GM23248 (cell line): Measurements from ENCODE around the gene GEN1. TPM values are rescaled to one million over a fixed set of nuclear protein-coding genes. Genes with fewer than 3 reads are reported as not detected.

Source experiments
- DNase-seq: peaks from one replicate; pipeline ENCODE4 v3.0.0-alpha.2; 2015
- H2AFZ ChIP-seq: fragments of 200-600 bp; sonication (generic); 2 replicates; pipeline ENCODE4 v1.6.1; 2016; ENCODE audit warnings: antibody characterized with exemption
- H3F3A ChIP-seq: fragments of 200-600 bp; sonication (generic); 2 replicates; pipeline ENCODE4 v1.6.1; 2016; ENCODE audit warnings: mild to moderate bottlenecking, antibody characterized with exemption, mixed run types; ENCODE audit not compliant: insufficient read depth
- H3K27ac ChIP-seq: fragments of 200-600 bp; sonication (generic); 2 replicates; pipeline ENCODE4 v1.5.1; 2016; ENCODE audit warnings: mild to moderate bottlenecking
- H3K27me3 ChIP-seq: fragments of 200-600 bp; sonication (generic); replicated peaks from 2 replicates; pipeline ENCODE4 v1.6.1; 2016; ENCODE audit warnings: mild to moderate bottlenecking; ENCODE audit not compliant: insufficient read depth
- H3K36me3 ChIP-seq: fragments of 200-600 bp; sonication (generic); 2 replicates; pipeline ENCODE4 v1.6.1; 2016; ENCODE audit warnings: low read depth, mild to moderate bottlenecking
- H3K4me1 ChIP-seq: fragments of 200-600 bp; sonication (generic); 2 replicates; pipeline ENCODE4 v1.6.1; 2016; ENCODE audit warnings: mild to moderate bottlenecking; ENCODE audit not compliant: insufficient read depth
- H3K4me2 ChIP-seq: fragments of 200-600 bp; sonication (generic); one replicate; pipeline ENCODE4 v1.6.1; 2016; ENCODE audit warnings: mild to moderate bottlenecking; ENCODE audit not compliant: unreplicated experiment
- H3K4me3 ChIP-seq: fragments of 200-600 bp; sonication (generic); 2 replicates; pipeline ENCODE4 v1.5.1; 2016; ENCODE audit warnings: mild to moderate bottlenecking
- H3K79me2 ChIP-seq: fragments of 200-600 bp; sonication (generic); 2 replicates; pipeline ENCODE4 v1.6.1; 2016; ENCODE audit warnings: mild to moderate bottlenecking; ENCODE audit not compliant: insufficient read depth
- H3K9ac ChIP-seq: fragments of 200-600 bp; sonication (generic); 2 replicates; pipeline ENCODE4 v1.6.1; 2016; ENCODE audit warnings: mild to moderate bottlenecking
- H3K9me2 ChIP-seq: fragments of 200-600 bp; sonication (generic); 2 replicates; pipeline ENCODE4 v1.6.1; 2016; ENCODE audit warnings: mixed run types, mild to moderate bottlenecking, moderate library complexity; ENCODE audit not compliant: insufficient read depth
- H3K9me3 ChIP-seq: fragments of 200-600 bp; sonication (generic); one replicate; pipeline ENCODE4 v1.6.1; 2017; ENCODE audit warnings: low read depth
- H4K20me1 ChIP-seq: fragments of 200-600 bp; sonication (generic); 2 replicates; pipeline ENCODE4 v1.6.0; 2016; ENCODE audit not compliant: insufficient read depth
- EZH2 ChIP-seq: fragments of 200-600 bp; sonication (generic); IDR thresholded peaks from 2 replicates; pipeline ENCODE4 v1.6.1; 2018; ENCODE audit warnings: antibody characterized with exemption, mild to moderate bottlenecking; ENCODE audit not compliant: insufficient read depth, poor library complexity, severe bottlenecking
- EZH2phosphoT487 ChIP-seq: fragments of 200-600 bp; sonication (generic); IDR thresholded peaks from 2 replicates; pipeline ENCODE4 v1.6.1; 2018; ENCODE audit warnings: antibody characterized with exemption, moderate library complexity, mild to moderate bottlenecking, low read depth; ENCODE audit not compliant: insufficient read depth
- WGBS, 2 experiments: methylation state at CpG; one replicate each; pipeline ENCODE4 v1.1.6; 2015 to 2017; ENCODE audit warnings: low lambda C conversion rate in 2 of 2, low coverage in 1 of 2; ENCODE audit errors: missing lambda C conversion rate in 2 of 2; 5-methylcytosine and 5-hydroxymethylcytosine counted together
- in situ Hi-C: fragments of 300-500 bp; cut with MboI; formaldehyde crosslinking; loops from 2 replicates; pipeline ENCODE4 v1.15.0; 2020
- polyA plus RNA-seq: library from polyadenylated mRNA; unstranded; fragments of >200 nt; fragmentation: Nextera tagmentation; extraction: Ambion mirVana; gene quantifications from 2 replicates; pipeline ENCODE4 v1.2.1, GENCODE V29; 2016
- total RNA-seq: library from RNA; depleted of rRNA; stranded (reverse); fragments of >200 nt; shearing (Covaris generic); gene quantifications from 2 replicates; pipeline ENCODE4 v1.2.3, GENCODE V29; 2014

Gene GEN1
- total and polyA plus RNA-seq, 2 experiments from 2014 or later: 3.9 to 10.2 TPM

DNA sequence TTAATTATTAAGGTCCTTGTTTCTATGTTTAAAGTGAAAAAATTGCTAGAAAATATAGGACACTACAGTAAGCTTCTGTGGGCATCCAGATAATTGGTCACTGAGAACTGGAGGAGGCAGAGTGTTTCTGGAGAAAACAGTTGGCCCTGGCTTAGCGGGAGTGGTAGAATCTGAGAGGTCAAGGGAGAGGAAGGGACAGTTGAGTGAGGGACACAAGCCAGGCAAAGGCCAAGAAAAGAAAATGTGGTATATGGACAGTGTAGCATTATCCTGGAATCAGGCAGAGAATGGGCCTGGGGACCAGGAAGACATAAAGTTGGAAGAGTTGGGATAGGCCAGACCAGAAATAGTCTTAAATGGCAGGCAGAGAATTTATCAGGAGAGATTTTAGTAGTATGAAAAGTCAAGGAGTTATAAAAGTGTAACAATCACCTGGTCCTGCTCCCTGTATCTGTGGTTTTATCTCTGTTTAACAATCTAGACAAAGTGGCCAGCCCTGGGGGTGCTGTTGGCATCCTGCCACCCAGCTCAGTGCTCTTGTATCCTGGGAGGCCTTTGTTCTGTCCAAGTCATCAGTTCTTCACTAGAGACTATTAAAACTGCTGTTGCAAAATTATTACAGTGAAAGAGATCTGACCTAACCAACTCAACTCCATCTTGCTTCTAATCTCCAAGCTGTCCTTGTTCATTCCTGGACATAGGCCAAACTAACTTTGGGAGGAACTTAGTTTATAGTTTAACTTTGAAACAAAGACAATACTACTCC lies 46.9 kb downstream of the GEN1 start:
- in situ Hi-C loops: no loop called here
- H3K4me3 ChIP-seq: no peak overlapping the region
- H3K4me1 ChIP-seq: no peaks in the 10 kb centered on the region
- no peak overlapping the region for H3K27ac ChIP-seq
- H3K9me2 ChIP-seq: no peaks in the 10 kb centered on the region
- H4K20me1 ChIP-seq: no peaks in the 10 kb centered on the region
- no peak overlapping the region for H3K9ac ChIP-seq
- H3F3A ChIP-seq: no peaks in the 10 kb centered on the region
- DNase-seq: no peak
- no peak for TF ChIP-seq EZH2
- no peak for TF ChIP-seq EZH2phosphoT487
- H3K9me3 ChIP-seq: no peaks in the 10 kb centered on the region
- H3K27me3 ChIP-seq: 0 out of 2 replicates have a peak, but pooled peaks cover 3% of the 10 kb centered on the region
- H2AFZ ChIP-seq: no peak overlapping the region
- H3K4me2 ChIP-seq: no peak overlapping the region
- WGBS, 2 experiments: 89 to 91% methylated on average over 1 of the region's 1 CpG
- no peaks in the 10 kb centered on the region for H3K36me3 ChIP-seq
- no peaks in the 10 kb centered on the region for H3K79me2 ChIP-seq

DNA sequence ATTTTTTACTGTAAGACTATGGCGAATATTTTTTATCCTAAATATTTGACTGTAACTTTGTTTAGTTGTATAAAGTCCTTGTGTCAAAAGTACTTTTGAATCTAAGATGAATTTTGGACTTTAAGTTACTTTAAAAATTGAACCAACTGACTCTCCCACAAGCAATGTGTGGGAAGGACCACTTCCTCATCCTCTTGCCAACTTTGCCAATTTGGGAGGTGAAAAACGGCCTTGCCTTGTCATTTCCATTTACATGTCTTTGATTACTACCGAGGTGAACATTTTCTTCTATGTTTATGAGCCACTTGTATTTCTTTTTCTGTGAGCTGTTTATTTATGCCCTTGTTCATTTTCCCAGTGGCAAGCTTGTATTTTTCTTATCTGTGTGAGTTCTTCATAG lies 49.6 kb downstream of the GEN1 start:
- TF ChIP-seq EZH2phosphoT487: no peak
- no peak for TF ChIP-seq EZH2

GRCh38 chr2:17804358-17804757 lies 50.4 kb downstream of the GEN1 start:
- Histone ChIP-seq H3K36me3 (no peaks in the 10 kb centered on the region), H3K27me3 (0 out of 2 replicates have a peak, but pooled peaks cover 3% of the 10 kb centered on the region), H2AFZ (no peak overlapping the region), H3K9me3 (no peaks in the 10 kb centered on the region), H3K4me3 (no peak overlapping the region), H3K9ac (no peak overlapping the region), H3K27ac (no peak overlapping the region), H3K4me1 (no peaks in the 10 kb centered on the region), H3K4me2 (no peak overlapping the region), H3K9me2 (no peaks in the 10 kb centered on the region), H3F3A (no peaks in the 10 kb centered on the region), H4K20me1 (no peaks in the 10 kb centered on the region), H3K79me2 (no peaks in the 10 kb centered on the region)
- TF ChIP-seq EZH2phosphoT487: no peak
- no peak for TF ChIP-seq EZH2
- in situ Hi-C loops: no loop called here
- no peak for DNase-seq
- WGBS, 2 experiments: 28 to 32% methylated on average over 3 of the region's 3 CpGs

More for the DNA sequence above, 49.6 kb downstream of the GEN1 start:
- H3K79me2 ChIP-seq: no peaks in the 10 kb centered on the region
- H3K27ac ChIP-seq: no peak overlapping the region
- WGBS, 2 experiments: 53 to 57% methylated on average over 3 of the region's 3 CpGs
- no peaks in the 10 kb centered on the region for H3K4me1 ChIP-seq
- H3K36me3 ChIP-seq: no peaks in the 10 kb centered on the region
- H2AFZ ChIP-seq: no peak overlapping the region
- in situ Hi-C loops: no loop called here
- no peaks in the 10 kb centered on the region for H4K20me1 ChIP-seq
- no peak for DNase-seq
- no peak overlapping the region for H3K4me2 ChIP-seq
- H3K9me3 ChIP-seq: no peaks in the 10 kb centered on the region
- H3F3A ChIP-seq: no peaks in the 10 kb centered on the region
- no peaks in the 10 kb centered on the region for H3K9me2 ChIP-seq
- no peak overlapping the region for H3K9ac ChIP-seq
- 0 out of 2 replicates have a peak, but pooled peaks cover 3% of the 10 kb centered on the region for H3K27me3 ChIP-seq
- no peak overlapping the region for H3K4me3 ChIP-seq

- no peaks in the 10 kb centered on the region for H3K36me3 ChIP-seq
- H3K9ac ChIP-seq: no peak overlapping the region
- no peak overlapping the region for H3K4me3 ChIP-seq
- H3F3A ChIP-seq: no peaks in the 10 kb centered on the region
- TF ChIP-seq EZH2: no peak
- no peak for TF ChIP-seq EZH2phosphoT487
- 72 to 78% methylated on average over 2 of the region's 2 CpGs for whole genome bisulfite sequencing, 2 experiments
- H3K27me3 ChIP-seq: no peaks in the 10 kb centered on the region
- no peak for DNase-seq
- no peaks in the 10 kb centered on the region for H3K4me1 ChIP-seq
- no peaks in the 10 kb centered on the region for H4K20me1 ChIP-seq
- no peak overlapping the region for H3K27ac ChIP-seq
- H3K79me2 ChIP-seq: no peaks in the 10 kb centered on the region
- in situ Hi-C loops: no loop called here
- no peaks in the 10 kb centered on the region for H3K9me3 ChIP-seq
- H3K9me2 ChIP-seq: no peaks in the 10 kb centered on the region
- H3K4me2 ChIP-seq: no peak overlapping the region
- H2AFZ ChIP-seq: no peak overlapping the region
Measured at GRCh38 chr2:17805166-17805565, 51.2 kb downstream of the GEN1 start.
